PC-9 (cell line): Measurements from ENCODE around the gene HSPA1A. TPM values are rescaled to one million over a fixed set of nuclear protein-coding genes. Genes with fewer than 3 reads are reported as not detected.

Source experiments
- Bru-seq: library from RNA; stranded (reverse); fragments of 400-500 nt; gene quantifications from one replicate; lab custom pipeline; 2021; lab: Mats Ljungman, UMichigan
- BruChase-seq, 2 experiments: library from RNA; stranded (reverse); fragments of 400-500 nt; gene quantifications; one replicate each; lab custom pipeline; 2021; lab: Mats Ljungman, UMichigan
- BruUV-seq: library from RNA; stranded (reverse); fragments of 400-500 nt; replicated peaks from 2 replicates; lab custom pipeline; 2021; lab: Mats Ljungman, UMichigan
- CTCF ChIA-PET: fragments of 300-600 bp; sonication (Branson Sonifier 250); formaldehyde crosslinking; loops from one replicate; lab custom pipeline; 2022; ENCODE audit warnings: antibody characterized with exemption; lab: Charles Lee
- POLR2A ChIA-PET: fragments of 300-600 bp; sonication (Branson Sonifier 250); formaldehyde crosslinking; loops from one replicate; lab custom pipeline; 2022; ENCODE audit warnings: antibody characterized with exemption; ENCODE audit not compliant: unreplicated experiment; lab: Charles Lee
- DNase-seq, 2 experiments: peaks; one replicate each; pipeline versions ENCODE4 v3.0.0 to v3.0.0-alpha.2; 2015 to 2022; ENCODE audit warnings: mixed read lengths in 1 of 2
- H2AFZ ChIP-seq: fragments of 200-600 bp; sonication (generic); 2 replicates; pipeline ENCODE4 v1.8.1; 2017; ENCODE audit warnings: antibody characterized with exemption
- H3F3A ChIP-seq: fragments of 200-600 bp; sonication (generic); 2 replicates; pipeline ENCODE4 v1.8.1; 2017; ENCODE audit warnings: antibody characterized with exemption, mild to moderate bottlenecking, low read depth; ENCODE audit not compliant: insufficient read depth
- H3K27ac ChIP-seq: fragments of 200-600 bp; sonication (generic); 2 replicates; pipeline ENCODE4 v1.6.1; 2016; ENCODE audit warnings: mixed run types
- H3K27me3 ChIP-seq: fragments of 200-600 bp; sonication (generic); 2 replicates; pipeline ENCODE4 v1.6.1; 2016; ENCODE audit warnings: low read depth, mixed run types; ENCODE audit not compliant: insufficient read depth
- H3K36me3 ChIP-seq: fragments of 200-600 bp; sonication (generic); 2 replicates; pipeline ENCODE4 v1.6.1; 2016; ENCODE audit warnings: low read depth, mixed run types
- H3K4me1 ChIP-seq: fragments of 200-600 bp; sonication (generic); replicated peaks from 2 replicates; pipeline ENCODE4 v1.6.1; 2016; ENCODE audit warnings: mixed run types; ENCODE audit not compliant: insufficient read depth
- H3K4me2 ChIP-seq: fragments of 200-600 bp; sonication (generic); 2 replicates; pipeline ENCODE4 v1.6.1; 2017; ENCODE audit warnings: mixed run types
- H3K4me3 ChIP-seq: fragments of 200-600 bp; sonication (generic); 2 replicates; pipeline ENCODE4 v1.6.1; 2016; ENCODE audit warnings: mixed run types
- H3K79me2 ChIP-seq: fragments of 200-600 bp; sonication (generic); 2 replicates; pipeline ENCODE4 v1.6.1; 2017; ENCODE audit warnings: low read depth, mixed run types
- H3K9me2 ChIP-seq: fragments of 200-600 bp; sonication (generic); 2 replicates; pipeline ENCODE4 v1.8.1; 2017; ENCODE audit warnings: mild to moderate bottlenecking; ENCODE audit not compliant: insufficient read depth
- H3K9me3 ChIP-seq: fragments of 200-600 bp; sonication (generic); 2 replicates; pipeline ENCODE4 v1.8.1; 2016; ENCODE audit warnings: low read depth; ENCODE audit not compliant: insufficient read depth
- H4K20me1 ChIP-seq: fragments of 200-600 bp; sonication (generic); 2 replicates; pipeline ENCODE4 v1.8.1; 2017; ENCODE audit not compliant: insufficient read depth
- EZH2 ChIP-seq: fragments of 200-600 bp; sonication (generic); IDR thresholded peaks from 2 replicates; pipeline ENCODE4 v1.8.0; 2017; ENCODE audit warnings: antibody characterized with exemption, low read depth
- intact Hi-C: fragments of 100-400 bp; cut with micrococcal nuclease; formaldehyde crosslinking; loops from one replicate; pipeline ENCODE4 v1.10.0; 2022; ENCODE audit not compliant: unreplicated experiment
- long read RNA-seq: library from polyadenylated mRNA; stranded (forward); transcript quantifications from one replicate; pipeline ENCODE4 v2.0.0, GENCODE V29; 2022
- total RNA-seq: library from RNA; stranded (reverse); gene quantifications from 2 replicates; pipeline ENCODE4 v1.2.3, GENCODE V29; 2021
- TF ChIP-seq, protein P1 (sequence below): fragments of 200-600 bp; sonication (generic); conservative IDR thresholded peaks from 2 replicates; pipeline ENCODE4 v1.6.1; 2017; ENCODE audit warnings: mixed run types, antibody characterized with exemption, mild to moderate bottlenecking, moderate library complexity

The HSPA1A gene
- total RNA-seq (378 and 385 TPM in 2 replicates), Bru-seq, nascent RNA (percentile 84 among the genes with signal in this experiment), BruChase-seq, experiment 1, labeled RNA remaining after a 2-hour chase (percentile 97 among the genes with signal in this experiment), BruChase-seq, experiment 2, labeled RNA remaining after a 6-hour chase (percentile 98 among the genes with signal in this experiment)
- long read RNA-seq, transcript HSPA1A-201 (1 exons, 2,483 nt), result major isoform, 214 of 214 reads
- long read RNA-seq, partial matches to known transcripts, result 0 of 214 reads
- long read RNA-seq, other reads (novel, unspliced or antisense), result 0 of 214 reads

- H3K9me3 ChIP-seq, result no peaks in the 10 kb centered on the region
- TSS peak; percentile 94 for BruUV-seq
- no peaks in the 10 kb centered on the region for H3K36me3 ChIP-seq
- peaks cover 19% of the 10 kb centered on the region for H4K20me1 ChIP-seq
- peak within 1 kb of the TSS; percentile 97 for H2AFZ ChIP-seq
- TF ChIP-seq, protein P1, sequence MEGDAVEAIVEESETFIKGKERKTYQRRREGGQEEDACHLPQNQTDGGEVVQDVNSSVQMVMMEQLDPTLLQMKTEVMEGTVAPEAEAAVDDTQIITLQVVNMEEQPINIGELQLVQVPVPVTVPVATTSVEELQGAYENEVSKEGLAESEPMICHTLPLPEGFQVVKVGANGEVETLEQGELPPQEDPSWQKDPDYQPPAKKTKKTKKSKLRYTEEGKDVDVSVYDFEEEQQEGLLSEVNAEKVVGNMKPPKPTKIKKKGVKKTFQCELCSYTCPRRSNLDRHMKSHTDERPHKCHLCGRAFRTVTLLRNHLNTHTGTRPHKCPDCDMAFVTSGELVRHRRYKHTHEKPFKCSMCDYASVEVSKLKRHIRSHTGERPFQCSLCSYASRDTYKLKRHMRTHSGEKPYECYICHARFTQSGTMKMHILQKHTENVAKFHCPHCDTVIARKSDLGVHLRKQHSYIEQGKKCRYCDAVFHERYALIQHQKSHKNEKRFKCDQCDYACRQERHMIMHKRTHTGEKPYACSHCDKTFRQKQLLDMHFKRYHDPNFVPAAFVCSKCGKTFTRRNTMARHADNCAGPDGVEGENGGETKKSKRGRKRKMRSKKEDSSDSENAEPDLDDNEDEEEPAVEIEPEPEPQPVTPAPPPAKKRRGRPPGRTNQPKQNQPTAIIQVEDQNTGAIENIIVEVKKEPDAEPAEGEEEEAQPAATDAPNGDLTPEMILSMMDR, result no peak
- no peak for TF ChIP-seq EZH2
- intact Hi-C loops, result loop anchor here (2.0 kb wide), 3 partner anchors 16 to 38 kb away; partner anchors contain the start of gene VWA7
- H3F3A ChIP-seq, result peaks cover 47% of the 10 kb centered on the region
- DNase-seq, result peak; percentile 94 to 97
- ChIA-PET CTCF (interaction anchor here (0.5 to 1.4 kb wide), 2 partner anchors 19 to 64 kb away, joined by 3 to 4 read pairs; partner anchors contain the start of genes SLC44A4 and VARS1), POLR2A (interaction anchor here (0.6 to 1.9 kb wide), 12 partner anchors 8 to 1157 kb away, joined by 3 to 42 read pairs (median 5); partner anchors contain the start of genes HSPA1B, LSM2, NEU1 and VARS1)
- peak within 1 kb of the TSS; percentile 100 for H3K4me2 ChIP-seq
- H3K27ac ChIP-seq, result peak within 1 kb of the TSS; percentile 92
- H3K4me1 ChIP-seq, result peaks cover 22% of the 10 kb centered on the region
- peaks cover 49% of the 10 kb centered on the region for H3K79me2 ChIP-seq
- no peaks in the 10 kb centered on the region for H3K27me3 ChIP-seq
- peak within 1 kb of the TSS; percentile 84 for H3K4me3 ChIP-seq
- no peaks in the 10 kb centered on the region for H3K9me2 ChIP-seq
Measured at GRCh38 chr6:31815025-31815838, at the start of gene HSPA1A, which contains the start of gene HSPA1L. Gene HSPA1A (plus strand): TSS chr6:31815543. CDS start chr6:31815757, 214 bp downstream. Gene HSPA1L (minus strand): TSS chr6:31815283. CDS start chr6:31811972, 3,311 bp downstream.

- Histone ChIP-seq H4K20me1 (no peaks in the 10 kb centered on the region), H2AFZ (no peak overlapping the region), H3F3A (peaks cover 8% of the 10 kb centered on the region; the same call in 1 of the 2 replicates), H3K79me2 (no peaks in the 10 kb centered on the region), H3K4me1 (peaks cover 8% of the 10 kb centered on the region; the same call in 1 of the 2 replicates), H3K27me3 (no peaks in the 10 kb centered on the region), H3K9me2 (no peaks in the 10 kb centered on the region), H3K36me3 (no peaks in the 10 kb centered on the region), H3K27ac (no peak overlapping the region), H3K9me3 (no peaks in the 10 kb centered on the region), H3K4me3 (no peak overlapping the region), H3K4me2 (no peak overlapping the region)
- TF ChIP-seq, protein P1, result no peak
- no peak for TF ChIP-seq EZH2
- POLR2A ChIA-PET, result interaction anchor here (0.5 kb wide), 1 partner anchor 28 kb away, joined by 5 read pairs; no protein-coding TSS in a partner anchor
- no peak for DNase-seq
- BruUV-seq, result no TSS peak
- intact Hi-C loops, result no loop called here
- CTCF ChIA-PET, result interaction anchor here (0.5 to 1.0 kb wide), 2 partner anchors 26 to 27 kb away, joined by 3 to 4 read pairs; no protein-coding TSS in a partner anchor
Measured at GRCh38 chr6:31765559-31765909, 49.8 kb upstream of the HSPA1A start.
